Stimulated activated CD8-positive, alpha-beta memory T cell treated with anti-CD3 and anti-CD28 coated beads, Interleukin-12 subunit alpha, Interleukin-12 subunit beta, amount 100 ng/mL, for 24 hours (primary cell): ENCODE measurements around the gene PLG.
"Not testable (repeated sequence)": the region's sequence is repeated elsewhere in the genome, so short reads cannot be mapped to it uniquely, and the experiment has no call there.

ENCODE experiments used
- DNase-seq: peaks from one replicate; pipeline ENCODE4 v3.0.0-alpha.2; 2020; ENCODE audit errors: extremely low read depth

PLG gene

GRCh38 chr6:160701918-160702680 is at the start of gene PLG:
Gene PLG, plus strand, starts transcription at chr6:160702244. Its CDS starts 61 bp downstream, at chr6:160702305.
- not testable (repeated sequence) for DNase-seq

- DNase-seq = no peak
These were observed 42.5 kb upstream of the PLG start for GRCh38 chr6:160659562-160659961.

- no peak for DNase-seq
These were observed 40.8 kb upstream of the PLG start for GRCh38 chr6:160661216-160661615.

- DNase-seq = no peak
These were observed 39.6 kb upstream of the PLG start for GRCh38 chr6:160662429-160662828.

GRCh38 chr6:160662842-160663241 is 39.2 kb upstream of the PLG start:
- no peak for DNase-seq

GRCh38 chr6:160664198-160664597 is 37.8 kb upstream of the PLG start, which contains the start of gene LPA:
Gene LPA, minus strand, starts transcription at chr6:160664275. Its CDS starts 61 bp downstream, at chr6:160664214.
- not testable (repeated sequence) for DNase-seq

GRCh38 chr6:160667639-160668481 is 34.2 kb upstream of the PLG start:
- no peak for DNase-seq

GRCh38 chr6:160668589-160668988 is 33.5 kb upstream of the PLG start:
- DNase-seq = no peak

- not testable (repeated sequence) for DNase-seq
These were observed 25.6 kb upstream of the PLG start for GRCh38 chr6:160676418-160676817.

- no peak for DNase-seq
These were observed 23.8 kb upstream of the PLG start for GRCh38 chr6:160678230-160678629.

- no peak for DNase-seq
These were observed 23.2 kb upstream of the PLG start for GRCh38 chr6:160678744-160679401.

GRCh38 chr6:160679402-160679769 is 22.7 kb upstream of the PLG start:
- DNase-seq = no peak

GRCh38 chr6:160685101-160685761 is 16.8 kb upstream of the PLG start:
- not testable (repeated sequence) for DNase-seq

GRCh38 chr6:160685762-160686450 is 16.1 kb upstream of the PLG start:
- DNase-seq = no peak

GRCh38 chr6:160690458-160690857 is 11.6 kb upstream of the PLG start:
- no peak for DNase-seq

- DNase-seq = no peak
These were observed 10.4 kb upstream of the PLG start for GRCh38 chr6:160691617-160692016.

GRCh38 chr6:160692369-160692959 is 9.6 kb upstream of the PLG start:
- DNase-seq = no peak

- not testable (repeated sequence) for DNase-seq
These were observed 7.0 kb upstream of the PLG start for GRCh38 chr6:160695025-160695424.

- DNase-seq = not testable (repeated sequence)
These were observed 6.4 kb upstream of the PLG start for GRCh38 chr6:160695622-160696021.

GRCh38 chr6:160696884-160697283 is 5.2 kb upstream of the PLG start:
- DNase-seq = not testable (repeated sequence)

GRCh38 chr6:160697826-160698225 is 4.2 kb upstream of the PLG start:
- no peak for DNase-seq
